DMS153 treated with DMSO at 0.1 percent for 48 hours (cell line): ENCODE results near the gene KSR2.
"Not testable (repeated sequence)": the region's sequence is repeated elsewhere in the genome, so short reads cannot be mapped to it uniquely, and the experiment has no call there.

Experiments used
- DNase-seq: peaks from one replicate; lab custom pipeline; 2025; ENCODE audit not compliant: unreplicated experiment; lab: John Stamatoyannopoulos, UW

KSR2 gene

GRCh38 chr12:117892441-117892840 is 76.3 kb downstream of the KSR2 start:
- no peak for DNase-seq

DNA sequence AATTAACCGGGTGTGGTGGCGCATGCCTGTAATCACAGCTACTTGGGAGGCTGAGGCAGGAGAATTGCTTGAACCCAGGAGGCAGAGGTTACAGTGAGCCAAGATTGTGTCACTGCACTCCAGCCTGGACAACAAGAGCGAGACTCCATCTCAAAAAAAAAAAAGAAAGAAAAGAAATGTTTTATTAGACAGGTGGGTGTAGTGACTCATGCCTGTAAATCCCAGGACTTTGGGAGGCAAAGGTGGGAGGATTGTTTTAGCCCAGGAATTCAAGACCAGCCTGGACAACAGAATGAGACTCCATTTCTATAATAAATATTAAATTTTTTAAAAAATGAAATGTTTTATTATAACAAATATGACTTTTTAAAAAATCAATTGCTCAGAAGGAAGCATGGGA is 77.5 kb downstream of the KSR2 start:
- DNase-seq = not testable (repeated sequence)

GRCh38 chr12:117890644-117891043 is 78.1 kb downstream of the KSR2 start:
- no peak for DNase-seq

DNA sequence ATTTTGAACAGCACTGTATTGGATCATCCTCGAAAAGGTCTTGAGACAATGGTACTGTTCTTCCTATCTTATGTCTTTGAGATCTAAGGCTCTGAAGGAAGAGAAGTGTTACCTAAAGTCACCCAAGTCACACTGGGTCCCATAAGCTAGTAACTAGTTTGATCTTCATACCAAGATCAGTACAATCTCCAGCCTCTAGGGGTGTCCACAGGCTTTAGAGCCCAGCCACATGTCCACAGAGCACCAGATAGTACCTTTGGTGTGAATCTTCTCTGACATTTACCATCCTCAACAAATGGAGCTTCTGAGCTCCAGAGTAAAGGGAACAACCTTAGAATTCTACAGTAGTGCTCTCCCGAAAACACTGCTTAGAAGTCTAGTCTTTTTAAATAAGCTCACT is 78.7 kb downstream of the KSR2 start:
- DNase-seq = no peak

- DNase-seq = no peak
Measured at GRCh38 chr12:117889098-117889497, 79.7 kb downstream of the KSR2 start.

GRCh38 chr12:117885211-117885610 is 83.6 kb downstream of the KSR2 start:
- DNase-seq = no peak

DNA sequence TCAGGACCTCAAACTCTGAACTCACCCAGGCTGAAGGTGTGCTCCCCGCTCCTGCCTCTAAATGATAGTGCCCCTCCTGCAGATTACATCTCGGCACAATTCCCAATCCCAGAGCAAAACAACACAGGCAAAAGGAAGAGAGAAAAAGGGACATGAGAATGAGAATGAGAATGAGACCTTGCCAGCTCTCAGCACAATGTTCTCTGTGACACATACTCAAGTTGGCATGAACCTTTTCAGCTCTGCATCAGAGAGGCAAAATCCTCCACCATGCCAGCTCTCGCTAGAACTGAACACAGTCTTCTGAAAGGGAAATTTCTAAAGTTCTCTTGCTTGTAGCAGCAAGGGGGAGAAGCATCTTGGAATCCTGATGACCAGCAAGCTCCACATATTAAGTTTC is 84.6 kb downstream of the KSR2 start:
- DNase-seq = no peak

GRCh38 chr12:117882603-117883184 is 86.1 kb downstream of the KSR2 start:
- DNase-seq = no peak

- DNase-seq = no peak
Measured at GRCh38 chr12:117882181-117882580, 86.6 kb downstream of the KSR2 start.

DNA sequence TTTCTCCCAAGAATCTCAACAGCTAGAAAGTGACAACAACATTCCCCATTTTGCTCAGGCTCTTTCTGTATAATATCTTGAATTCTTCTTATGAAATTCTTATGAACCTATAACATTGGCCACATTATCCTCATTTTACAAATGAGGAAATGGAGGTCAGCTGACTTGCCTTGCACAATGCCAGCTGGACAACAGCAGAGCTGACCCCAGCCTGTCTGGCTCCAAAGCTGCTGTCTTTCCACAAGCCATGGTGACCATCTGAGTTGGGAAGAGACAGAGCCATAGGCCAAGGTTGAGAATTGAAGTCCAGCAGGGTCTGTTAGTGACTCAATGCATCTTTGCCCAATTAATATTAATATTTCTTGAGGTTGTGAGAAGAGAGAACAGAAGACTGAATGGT is 87.3 kb downstream of the KSR2 start:
- DNase-seq = no peak

- DNase-seq = no peak
Measured at GRCh38 chr12:117878605-117879004, 90.2 kb downstream of the KSR2 start.

DNA sequence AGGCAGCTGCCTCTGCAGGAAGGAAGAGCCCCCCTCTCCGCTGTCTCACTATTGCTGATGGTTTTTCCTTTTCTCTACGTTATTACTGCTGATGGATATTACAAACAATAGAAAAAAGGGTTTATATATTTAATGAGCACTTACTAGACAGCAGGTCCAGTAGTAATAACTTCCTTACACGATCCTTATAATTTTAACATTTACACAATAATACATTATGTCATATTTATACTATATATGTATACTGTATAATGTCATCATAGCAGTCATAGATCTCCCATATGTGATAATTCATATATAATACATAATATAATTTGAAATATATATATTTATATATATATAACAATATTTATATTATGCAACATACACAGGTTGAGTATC is 92.4 kb downstream of the KSR2 start:
- no peak for DNase-seq

DNA sequence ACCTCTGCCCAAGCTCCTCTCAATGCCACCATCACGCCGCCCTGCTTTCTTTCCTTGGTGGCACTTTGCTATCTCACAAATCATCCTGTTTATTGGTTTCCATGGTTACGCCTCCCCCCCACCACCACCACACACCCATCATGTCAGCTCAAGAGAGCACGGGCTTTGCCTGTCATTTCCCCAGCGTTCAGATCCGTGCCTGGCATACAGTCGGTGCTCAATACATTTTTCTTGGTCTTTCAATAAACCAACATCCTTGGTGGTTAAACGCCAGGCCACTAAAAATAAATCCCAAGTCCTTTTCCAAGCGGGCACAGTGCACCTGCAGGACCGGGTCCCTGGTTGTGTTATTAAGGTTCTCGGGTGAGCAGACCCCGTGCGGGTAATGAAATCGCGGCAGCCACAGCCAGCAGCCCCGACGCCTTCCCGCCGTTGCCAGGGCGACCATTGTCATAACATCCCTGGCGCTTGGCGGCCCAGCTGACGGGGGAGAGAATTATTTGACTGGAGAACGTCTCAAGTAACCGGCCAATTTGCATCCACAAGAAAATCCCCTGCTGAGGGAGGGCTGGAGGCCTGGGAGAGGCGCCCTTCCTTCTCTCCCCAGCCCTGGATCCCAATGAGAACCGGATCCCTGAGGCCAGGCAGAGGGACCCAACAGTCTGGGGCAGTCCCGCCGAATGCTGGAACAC is 92.9 kb downstream of the KSR2 start:
- DNase-seq = peak; percentile 65

DNA sequence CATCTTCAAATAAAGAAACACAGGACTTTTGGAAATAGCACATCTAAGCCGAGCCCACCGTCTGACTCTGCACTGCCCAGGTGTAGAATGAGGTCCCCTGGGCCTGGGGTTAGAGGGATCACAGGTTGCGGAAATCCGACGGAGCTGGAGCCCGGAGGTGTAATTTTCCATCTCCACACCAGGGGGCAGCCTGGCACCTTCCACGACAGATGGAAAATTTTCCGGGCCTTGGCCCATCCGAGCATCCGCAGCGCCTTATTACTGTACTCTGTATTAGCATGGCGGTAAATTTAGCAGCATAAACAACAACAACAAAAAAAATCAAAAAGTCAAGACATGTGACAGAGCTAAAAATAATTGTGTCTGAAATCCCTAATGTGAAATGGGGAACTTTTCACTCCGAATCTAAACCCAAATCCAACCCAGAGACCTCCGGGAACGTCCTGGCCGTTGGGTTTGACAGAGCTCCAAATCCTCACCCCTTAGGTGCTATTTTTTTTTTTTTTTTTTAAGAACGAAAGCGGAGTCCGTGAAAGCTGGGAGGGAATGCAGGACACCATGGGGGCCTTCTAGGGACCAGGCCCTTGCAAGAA is 93.9 kb downstream of the KSR2 start:
- peak; percentile 57 for DNase-seq

DNA sequence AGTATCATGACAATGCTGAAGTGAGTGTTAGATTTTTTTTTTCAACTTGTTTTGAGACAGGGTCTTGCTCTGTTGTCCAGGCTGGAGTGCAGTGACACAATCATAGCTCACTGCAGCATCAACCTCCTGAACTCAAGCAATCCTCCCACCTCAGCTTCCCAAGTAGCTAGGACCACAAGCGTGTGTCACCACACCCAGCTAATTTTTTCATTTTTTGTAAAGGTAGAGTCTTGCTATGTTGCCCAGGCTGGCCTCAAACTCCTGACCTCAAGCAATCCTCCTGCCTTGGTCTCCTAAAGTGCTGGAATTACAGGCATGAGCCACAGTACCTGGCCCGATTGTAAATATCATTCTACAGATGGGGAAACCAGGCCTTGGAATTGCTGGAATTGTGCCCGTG is 94.6 kb downstream of the KSR2 start:
- DNase-seq = not testable (repeated sequence)

GRCh38 chr12:117872546-117873169 is 96.1 kb downstream of the KSR2 start:
- no peak for DNase-seq

DNA sequence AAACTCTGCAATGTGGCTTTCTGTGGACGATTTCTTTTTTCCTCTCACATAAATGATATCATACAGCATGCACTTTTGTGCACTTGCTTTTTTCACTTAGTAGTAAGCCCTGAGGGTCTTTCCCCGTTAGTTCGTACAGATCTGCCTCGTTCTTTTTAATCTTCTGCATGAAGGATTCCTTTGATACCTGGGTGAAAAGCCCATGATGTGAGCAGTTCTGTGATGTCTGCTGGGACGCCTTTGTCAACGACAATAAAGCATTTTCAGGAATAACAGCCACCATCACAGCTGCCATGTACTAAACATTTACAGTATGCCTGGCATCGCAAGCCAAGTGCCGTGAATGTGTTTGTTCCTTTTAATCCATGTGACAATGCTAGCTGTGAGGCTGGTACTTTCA is 99.2 kb downstream of the KSR2 start:
- no peak for DNase-seq

DNA sequence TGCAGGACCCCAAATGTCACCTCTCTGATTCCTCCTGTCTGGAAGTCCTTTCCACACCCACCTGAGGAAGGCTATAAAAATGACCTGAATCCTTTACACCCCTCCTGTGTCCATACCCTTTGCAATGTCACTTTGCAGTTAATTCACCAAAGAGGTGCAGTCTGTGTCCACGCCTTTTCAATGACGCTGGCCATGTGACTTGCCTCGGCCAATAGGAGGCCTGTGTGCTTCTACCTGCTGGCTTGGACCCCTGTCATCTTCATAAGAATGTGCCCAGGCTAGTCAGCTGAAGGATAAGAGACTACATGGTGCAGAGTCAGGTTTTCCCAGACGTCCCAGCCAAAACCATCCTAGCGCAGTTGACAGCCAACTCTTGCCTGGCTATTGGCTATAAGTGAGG is 101.4 kb downstream of the KSR2 start:
- no peak for DNase-seq

DNA sequence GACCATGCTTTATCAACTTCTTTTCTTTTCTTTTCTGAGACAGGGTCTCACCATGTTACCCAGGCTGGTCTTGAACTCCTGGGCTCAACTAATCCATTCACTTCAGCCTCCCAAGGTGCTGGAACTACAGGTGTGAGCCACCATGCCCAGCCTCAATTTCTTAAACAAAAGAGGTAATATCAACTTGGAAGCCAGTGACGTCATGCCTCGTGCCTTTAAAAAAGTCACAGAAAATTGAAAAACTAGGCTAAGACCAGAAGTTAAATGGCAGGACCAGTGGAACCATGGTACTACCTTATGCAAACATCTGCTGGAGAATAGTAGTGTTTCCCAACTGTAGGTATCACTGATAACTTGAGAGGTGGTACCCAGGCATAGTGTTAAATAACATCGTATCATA is 103.3 kb downstream of the KSR2 start:
- DNase-seq = no peak

GRCh38 chr12:117863002-117863709 is 105.6 kb downstream of the KSR2 start:
- DNase-seq = no peak

GRCh38 chr12:117861691-117862090 is 107.1 kb downstream of the KSR2 start:
- DNase-seq = no peak
